SKM-1 treated with dmso at 0.1 percent for 144 hours (cell line): ENCODE data around the gene MRM2.

Experiments
- DNase-seq: peaks from one replicate; lab custom pipeline; 2025; ENCODE audit not compliant: unreplicated experiment; lab: John Stamatoyannopoulos, UW

The MRM2 gene

DNA sequence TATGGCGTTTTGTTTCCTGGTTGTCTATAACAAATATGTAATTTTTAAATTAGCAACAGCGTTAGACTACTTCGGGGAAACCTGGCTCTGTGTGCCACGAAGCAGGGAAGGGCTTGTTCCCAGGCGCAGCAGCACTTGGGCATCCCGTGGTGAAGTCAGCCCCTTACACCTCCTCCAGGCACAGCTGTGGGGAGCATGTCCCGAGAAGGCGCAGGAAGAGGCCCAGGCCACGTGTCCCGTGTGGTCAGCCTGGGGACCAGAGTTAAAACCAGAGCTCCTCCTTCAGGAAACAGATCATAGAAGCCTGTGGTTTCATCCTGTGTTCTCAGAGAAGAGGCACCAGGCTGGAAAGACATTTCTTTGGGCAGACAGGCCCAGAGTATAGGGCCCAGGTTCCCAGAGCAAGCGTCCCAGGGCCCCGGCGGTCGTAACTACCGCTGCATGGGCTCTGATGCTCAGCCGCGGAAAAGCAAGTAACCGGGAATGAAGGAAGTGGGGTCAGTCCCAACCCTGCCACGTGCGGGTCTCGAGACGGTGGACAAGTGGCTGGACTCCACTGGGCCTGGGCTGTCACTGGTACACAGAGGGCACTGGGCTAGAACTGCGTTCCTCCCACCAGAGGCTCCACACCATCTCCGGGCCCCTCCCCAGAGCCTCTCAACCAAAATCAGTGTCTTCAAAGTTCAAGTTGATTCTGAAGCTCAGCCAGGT is 7.1 kb upstream of the MRM2 start:
- peak; percentile 80 for DNase-seq

DNA sequence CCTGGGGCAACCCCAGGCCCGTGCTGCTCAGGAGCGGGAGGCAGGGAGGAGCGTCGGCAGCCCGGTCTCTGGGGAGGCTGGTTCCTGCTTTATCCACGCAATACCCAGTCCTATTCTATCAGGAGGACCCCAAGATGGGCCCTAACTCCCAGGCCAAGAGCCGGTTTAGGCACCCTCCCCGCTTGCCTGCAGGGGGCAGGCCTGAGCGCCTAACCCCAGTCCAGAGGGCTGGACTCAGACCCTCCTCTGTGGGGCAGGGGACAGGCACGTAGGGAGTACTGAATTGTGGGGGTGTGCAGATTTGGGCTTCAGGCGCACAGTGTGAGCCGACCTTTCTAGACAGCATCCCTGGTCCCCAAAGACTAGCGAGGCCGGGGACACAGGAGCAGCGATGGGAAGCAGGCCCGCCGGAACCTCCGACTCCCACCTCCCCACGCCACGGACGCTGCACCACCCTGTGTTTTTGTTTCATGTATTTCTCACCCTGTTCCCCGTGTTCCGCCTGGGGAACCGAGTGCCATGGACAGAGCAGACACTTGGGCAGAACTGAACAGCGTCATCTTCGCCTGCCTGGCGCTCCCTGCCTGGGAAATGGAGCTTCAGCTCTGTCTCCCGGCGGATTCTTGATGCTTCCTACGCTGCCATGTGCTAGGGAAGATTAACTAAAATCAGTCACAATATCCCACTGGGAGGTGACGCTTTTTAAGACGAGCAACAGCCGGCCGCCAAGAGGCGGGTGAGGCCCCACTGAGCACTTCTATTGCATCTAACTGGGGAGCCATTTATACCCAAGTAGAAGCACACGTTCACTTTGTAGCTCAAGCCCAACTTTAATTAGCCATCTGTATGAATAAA is 5.4 kb upstream of the MRM2 start:
- no peak for DNase-seq

DNA sequence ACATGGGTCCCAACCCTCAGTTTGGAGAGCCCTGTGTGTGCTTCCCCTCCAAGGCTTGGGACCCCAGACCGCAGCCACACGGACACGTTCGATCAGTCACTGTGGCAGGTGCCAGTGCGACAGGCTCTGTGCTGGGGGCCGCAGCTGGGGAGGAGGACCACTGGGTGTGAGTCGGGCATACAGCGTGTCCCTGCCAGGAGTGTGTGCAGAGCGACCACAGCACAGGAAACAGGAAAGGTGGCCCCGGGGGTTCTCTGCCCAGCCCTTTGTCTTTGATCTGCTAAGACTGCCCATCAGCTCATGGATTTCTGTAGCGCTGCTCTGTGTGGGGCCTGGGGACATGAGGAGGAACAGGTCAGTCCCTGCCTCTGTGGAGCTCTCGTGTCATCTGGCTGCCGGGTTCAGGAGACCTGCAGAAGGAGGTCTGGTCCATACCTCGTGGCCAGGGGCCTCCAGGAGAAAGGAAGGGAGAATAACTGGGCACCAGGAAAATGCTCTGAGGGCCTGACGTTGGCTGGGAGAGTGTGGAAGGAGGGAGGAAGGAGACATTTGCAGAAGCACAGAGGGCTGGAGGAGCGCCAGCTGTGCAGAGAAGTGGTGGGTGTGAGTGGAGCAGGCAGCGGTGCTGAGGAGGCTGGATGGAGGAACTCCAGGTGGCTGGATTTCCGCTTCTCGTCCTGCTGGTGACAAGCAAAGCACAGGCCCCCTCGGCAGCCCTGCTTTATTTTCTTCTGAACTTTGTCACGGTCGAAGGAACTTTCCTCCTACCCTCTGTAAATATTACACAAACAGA is 4.1 kb upstream of the MRM2 start:
- no peak for DNase-seq

DNA sequence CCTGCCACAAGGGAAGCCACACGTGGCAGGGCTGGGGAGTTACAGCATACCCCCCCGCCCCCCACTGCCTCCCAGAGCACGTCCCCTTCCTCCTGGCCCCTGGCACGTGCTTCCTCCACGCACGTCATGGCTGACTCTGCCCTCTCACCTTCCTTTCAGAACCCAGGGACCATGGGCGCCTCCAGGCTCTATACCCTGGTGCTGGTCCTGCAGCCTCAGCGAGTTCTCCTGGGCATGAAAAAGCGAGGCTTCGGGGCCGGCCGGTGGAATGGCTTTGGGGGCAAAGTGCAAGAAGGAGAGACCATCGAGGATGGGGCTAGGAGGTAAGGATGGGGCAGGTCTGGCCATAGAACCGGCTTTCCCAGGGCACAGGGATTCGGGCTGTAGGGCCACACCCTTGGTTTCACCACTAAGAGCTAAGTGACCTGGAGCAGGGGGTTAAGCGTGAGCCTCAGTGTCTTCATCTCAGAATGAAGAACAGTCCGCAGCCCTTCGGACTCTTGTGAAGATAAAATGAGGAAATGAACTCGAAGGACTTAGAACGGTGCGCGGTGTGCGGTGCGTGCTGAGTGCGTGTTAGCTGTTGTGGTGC is 2.5 kb upstream of the MRM2 start:
- DNase-seq = no peak

DNA sequence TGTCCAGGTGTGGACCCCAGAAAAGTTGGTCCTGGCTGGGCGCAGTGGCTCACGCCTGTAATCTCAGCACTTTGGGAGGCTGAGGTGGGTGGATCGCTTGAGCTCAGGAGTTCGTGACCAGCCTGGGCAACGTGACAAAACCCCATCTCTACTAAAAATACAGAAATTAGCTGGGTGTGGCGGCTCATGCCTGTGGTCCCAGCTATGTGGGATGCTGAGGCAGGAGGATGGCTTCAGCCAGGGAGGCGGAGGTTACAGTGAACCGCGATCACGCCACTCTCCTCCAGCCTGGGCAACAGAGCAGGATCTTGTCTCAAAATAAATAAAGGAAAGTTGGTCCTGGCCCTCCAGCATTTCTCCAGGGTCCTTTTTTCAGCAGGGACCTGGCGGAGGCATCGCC is 1.5 kb upstream of the MRM2 start:
- DNase-seq = no peak

DNA sequence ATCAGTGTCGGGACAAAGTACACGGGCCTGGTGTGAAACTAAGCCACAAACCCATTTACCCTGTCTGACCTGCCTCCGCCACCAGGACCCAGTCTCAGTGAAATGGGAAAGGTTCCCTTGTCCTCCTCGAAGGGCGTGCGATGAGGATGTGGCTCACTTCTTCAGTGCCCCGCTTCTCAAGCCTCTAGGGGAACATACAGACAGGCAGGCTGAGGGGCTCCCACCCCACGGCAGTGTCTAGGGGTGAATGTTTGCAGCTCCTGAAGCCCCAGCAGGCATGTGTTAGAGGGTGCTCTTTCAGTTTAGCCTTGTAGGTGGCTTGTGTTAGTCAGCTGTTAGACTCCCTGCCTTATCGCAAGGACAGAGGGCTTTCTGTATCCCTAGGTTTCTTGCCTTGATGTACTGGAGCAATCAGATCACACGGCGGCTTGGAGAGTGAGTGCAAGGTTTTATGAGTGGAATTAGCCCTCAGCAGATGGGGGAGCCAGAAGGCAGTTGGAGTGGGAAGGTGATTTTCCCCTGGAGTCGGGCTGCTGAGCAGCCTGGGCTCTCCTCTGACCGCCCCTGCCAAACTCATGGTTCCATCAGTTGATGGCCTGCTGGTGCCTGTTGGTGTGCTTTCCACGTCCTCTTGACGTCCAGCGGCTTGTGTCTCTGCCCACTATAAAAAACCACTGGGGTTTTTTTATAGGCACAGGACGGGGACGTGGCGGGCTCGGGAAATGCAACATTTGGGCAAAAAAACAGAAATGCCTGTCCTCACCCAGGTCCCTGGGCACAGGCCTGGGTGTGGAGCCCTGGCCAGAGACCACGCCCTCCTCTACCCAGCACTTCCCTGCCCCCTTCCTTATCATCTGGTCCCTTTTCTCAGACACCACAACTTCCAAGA is 780 bp upstream of the MRM2 start:
- peak; percentile 2 for DNase-seq

DNA sequence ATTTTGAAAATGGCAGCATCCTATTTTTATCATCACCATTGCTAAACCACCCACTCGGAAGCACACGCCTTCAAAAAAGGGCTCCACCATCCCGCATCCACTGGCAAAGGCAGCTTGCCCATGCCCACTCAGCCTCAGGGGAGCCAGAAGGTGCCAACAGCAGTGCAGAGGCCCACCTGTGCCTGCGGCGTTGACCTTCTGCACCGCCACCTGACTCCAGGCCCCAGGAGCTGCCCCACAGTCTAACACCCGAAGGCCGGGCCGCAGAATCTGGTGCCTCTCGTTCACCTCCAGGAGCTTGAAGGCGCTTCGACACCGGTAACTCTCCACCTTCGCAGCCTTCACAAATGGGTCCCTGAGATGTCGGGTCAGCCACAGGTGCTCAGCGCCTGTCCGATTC is 2.8 kb downstream of the MRM2 start:
- DNase-seq = no peak

DNA sequence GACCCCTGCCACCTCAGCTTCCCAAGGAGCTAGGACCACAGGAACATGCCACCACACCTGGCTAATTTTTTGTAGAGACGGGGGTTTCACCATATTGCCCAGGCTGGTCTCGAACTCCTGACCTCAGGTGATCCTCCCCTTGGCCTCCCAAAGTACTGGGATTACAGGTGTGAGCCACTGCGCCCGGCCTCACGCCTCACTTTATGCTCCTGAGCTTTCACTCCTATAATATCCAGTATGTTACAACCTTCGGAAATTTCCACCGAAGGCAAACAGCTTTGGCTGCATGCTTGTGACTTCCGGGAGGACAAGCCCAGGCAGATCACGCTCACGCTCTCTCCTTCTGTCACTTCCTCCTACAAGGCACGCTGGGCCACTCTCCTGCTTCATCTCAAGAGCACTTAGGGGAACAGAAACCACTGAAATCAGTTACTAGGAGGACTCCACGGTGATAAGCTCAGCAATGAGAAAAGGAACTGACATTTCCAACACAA is 4.8 kb downstream of the MRM2 start:
- peak; percentile 96 for DNase-seq

DNA sequence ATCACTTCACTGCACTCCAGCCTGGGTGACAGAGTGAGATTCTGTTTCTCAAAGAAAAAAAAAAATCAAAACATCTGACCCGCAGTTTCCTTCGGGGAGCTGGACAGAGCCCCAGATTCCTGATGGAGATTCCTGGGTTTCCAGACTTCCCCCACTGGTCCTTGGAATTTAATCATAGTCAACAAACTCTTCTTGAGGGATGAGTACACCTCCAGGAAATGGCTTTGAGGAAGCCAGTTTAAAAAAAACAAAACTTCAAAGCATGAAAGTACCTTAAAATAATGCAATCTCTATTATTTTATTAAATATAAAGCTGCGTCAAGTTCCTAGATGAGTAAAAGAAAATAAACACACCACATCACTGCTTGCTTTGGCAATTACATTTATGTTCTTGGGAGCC is 8.1 kb downstream of the MRM2 start:
- DNase-seq = no peak

DNA sequence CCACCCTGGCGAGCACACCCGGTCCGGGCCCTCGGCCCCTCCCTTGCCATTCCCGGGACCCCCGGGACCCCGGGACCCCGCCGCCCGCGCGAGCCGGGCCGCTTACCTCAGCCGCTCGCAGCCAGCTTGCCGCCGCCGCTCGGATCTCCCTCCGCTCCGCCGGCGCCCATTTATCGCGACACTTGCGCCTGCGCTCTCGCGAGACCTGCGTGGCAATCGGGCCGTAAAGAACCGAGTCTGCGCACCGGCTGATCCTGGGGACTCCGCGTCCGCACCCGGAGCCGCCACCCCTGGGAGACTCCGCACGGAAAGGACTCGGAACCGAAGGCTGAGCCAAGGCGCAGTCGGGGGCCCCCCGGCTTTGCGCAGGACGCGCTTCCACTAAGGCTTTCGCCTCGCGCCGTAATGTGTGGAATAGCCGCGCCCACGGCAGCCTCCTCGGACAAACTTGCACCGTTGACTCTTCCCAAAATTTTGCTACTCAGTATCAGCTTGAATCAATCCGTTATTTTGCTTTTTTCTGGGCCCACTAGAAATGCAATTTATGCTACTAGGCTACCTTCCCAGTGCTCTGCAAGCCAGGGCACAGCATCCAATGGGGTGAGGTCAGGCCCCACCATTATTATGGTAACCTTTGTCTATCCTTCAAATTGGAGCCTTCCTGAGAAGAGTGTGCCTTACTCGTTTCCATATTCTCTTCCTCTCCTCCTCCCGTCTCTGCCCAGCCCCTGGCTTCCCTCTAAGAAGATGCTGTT is 9.1 kb downstream of the MRM2 start, which contains the start of gene MAD1L1:
Gene MAD1L1, minus strand, starts transcription at position 180 of the 755 bp plus-strand sequence. CDS start 2,812 bp downstream, outside the sequence.
- peak; percentile 70 for DNase-seq

DNA sequence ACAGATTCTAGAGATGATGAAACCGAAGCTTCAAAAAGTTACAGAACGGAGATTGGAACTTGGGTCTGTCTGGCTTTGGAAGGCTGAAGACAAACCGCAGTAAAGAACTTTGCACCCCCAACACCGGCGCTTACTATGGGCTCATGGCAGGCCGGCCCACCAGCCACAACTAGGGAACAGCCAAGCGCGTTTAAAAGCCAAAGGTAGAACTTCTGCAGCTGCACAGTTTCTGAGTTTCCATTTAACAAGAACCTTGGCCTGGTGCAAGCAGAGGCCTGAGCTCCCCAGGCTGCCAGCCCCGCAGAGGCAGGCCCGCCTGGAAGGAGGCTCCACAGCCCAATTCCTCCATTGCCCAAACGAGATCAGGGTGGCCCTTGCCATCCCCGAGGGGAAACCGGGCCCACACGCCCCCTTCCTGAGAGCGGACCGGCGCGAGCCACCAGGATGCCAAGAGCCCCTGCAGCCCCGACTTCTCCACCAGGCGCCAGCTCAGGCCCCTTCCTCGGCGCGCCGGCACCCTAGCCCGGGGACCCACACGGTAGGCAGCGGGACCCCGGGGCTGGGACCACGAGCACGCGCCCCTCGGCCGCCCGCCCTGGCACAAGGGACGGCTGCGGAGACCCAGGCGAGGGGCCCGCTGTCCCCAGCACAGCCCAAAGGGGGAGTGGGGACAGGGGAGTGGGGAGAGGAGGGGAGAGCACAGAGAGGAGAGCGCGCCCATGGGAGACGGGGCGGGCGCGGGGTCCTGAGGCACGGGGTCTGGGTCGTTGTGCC is 9.8 kb downstream of the MRM2 start:
- no peak for DNase-seq

DNA sequence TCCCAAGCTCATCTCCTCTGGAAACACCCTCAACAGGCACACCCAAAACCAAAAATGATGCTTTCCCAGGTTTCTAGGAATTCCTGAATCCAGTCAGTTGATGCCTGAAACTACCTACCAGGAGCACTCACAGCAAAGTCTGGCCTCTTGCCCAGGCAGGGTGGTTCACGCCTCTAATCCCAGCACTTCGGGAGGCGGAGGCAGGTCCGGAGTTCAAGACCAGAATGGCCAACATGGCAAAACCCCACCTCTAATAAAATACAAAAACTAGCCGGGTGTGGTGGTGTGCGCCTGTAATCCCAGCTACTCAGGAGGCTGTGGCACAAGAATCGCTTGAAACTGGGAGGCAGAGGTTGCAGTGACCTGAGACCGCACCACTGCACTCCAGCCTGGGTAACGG is 11.1 kb downstream of the MRM2 start:
- DNase-seq = no peak

DNA sequence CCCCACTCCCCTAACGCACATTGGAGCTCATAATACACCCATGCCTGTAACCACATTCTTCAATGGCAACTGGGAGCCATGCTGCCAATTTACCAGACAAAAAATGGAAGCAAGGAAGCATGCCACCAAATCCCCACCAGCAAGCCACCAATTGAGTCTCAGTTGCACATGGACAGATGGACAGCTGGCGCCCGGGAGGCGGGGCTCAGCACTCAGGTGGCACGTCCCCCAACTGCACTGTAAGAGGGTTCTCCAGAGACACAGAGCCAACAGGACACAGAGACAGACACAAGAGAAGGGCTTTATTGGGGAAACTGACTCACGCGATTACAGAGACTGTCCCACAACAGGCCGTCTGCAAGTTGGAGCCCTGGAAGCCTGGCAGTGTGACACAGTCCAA is 11.8 kb downstream of the MRM2 start:
- no peak for DNase-seq

DNA sequence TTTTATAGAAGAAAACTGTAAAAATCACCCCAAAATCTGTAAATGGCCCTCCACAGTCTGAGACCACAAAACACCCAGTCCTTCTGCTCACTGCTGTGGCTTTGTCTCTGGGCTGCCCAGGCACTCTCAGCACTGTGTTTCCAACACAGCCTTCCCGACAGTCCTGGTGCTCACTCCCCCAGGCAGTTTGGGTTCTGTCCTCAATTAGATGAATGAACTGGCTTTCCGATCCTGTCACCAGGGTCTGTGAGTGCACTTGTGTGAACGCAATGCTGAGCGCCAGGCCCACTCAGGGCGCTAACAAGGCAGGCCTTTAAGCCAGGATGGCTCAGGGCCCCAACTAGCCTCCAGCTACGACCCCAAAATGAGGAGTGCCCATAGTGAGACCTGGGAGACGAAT is 12.5 kb downstream of the MRM2 start:
- DNase-seq = no peak

DNA sequence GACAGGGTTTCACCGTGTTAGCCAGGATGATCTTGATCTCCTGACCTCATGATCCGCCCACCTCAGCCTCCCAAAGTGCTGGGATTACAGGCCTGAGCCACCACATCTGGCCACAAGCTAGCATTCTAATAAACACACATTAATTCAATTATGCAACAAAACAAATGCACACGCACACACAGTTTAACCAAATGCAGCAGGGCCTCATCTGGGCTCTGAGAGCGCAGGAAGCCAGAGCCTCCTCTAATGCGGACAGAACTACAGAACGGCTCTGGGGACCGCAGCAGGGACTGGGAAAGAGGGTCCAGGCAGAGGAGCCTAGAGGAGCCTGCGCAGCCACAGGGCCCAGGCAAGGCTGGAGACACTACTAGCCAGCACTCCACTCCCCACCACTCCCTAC is 13.1 kb downstream of the MRM2 start:
- DNase-seq = no peak

DNA sequence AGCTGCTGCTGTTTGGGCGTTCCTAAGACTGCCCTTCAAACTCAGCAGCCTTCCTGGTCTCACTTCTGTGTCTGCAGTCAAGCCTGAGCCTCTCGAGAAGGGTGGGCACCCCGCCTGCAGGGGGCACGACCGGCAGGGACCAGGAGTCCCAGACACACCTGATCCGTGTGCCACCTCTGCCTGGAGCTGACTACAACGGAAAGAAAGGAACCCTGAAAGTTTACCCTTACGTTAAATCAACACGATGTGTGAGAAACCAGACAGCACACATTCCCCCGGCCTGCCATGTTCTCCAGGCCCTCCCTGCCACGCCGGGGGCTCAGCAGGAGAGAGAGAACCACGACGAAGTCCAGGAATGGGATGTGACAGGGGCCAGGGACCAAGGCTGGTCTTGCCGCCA is 14.3 kb downstream of the MRM2 start:
- no peak for DNase-seq

DNA sequence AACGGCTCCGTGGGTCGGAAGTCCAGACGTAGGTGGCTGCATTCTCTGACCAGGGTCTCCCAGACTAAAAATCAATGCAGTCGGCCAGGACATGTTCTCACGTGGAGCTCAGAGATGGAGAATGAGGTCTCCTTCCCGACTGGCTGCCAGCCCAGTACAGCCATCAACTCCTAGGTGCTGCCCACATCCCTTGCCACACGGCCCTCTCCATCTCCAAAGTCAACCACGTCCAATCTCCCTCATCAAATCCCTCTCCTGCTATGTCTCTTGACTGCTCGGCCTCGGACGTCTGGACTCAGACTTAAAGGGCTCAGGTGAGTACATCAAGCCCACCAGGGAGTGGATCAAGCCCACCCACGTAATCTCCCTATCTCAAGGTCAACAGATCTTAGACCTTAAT is 16.2 kb downstream of the MRM2 start:
- DNase-seq = no peak

DNA sequence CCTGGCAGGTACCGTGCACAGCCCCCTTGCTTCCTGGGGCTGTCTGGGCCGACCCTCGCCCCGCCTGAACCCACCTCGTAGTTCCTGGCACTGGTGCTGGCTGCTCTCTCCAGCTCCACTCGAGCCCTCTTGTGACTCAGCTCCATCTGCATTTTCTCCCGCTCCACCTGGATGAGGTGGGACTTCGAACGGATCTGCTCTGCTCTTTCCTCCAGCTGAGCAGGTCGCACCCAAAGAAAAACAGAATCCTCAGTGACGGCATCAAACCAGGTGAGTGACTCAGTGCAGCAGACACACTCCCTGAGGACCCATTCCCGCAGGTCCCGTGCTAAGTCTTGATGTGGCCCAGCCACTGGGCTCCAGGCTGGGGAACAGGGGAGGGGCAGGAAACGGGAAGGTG is 16.7 kb downstream of the MRM2 start:
- DNase-seq = no peak

DNA sequence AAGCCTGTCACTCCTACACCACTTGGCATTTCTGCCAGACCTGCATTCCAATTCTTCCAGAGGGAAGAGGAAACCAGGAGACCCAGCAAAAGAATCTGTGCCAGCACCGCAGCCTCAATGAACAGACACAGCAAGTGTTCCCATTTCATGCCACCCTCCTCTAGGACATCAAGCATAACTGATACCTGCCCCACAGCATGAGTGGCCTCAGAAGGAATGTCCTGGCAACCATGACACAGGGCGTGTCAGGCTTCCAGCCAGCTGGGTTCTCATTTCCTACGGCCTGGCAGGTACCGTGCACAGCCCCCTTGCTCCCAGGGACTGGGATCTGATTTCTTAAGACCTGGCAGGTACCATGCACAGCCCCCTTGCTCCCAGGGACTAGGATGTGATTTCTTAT is 17.1 kb downstream of the MRM2 start:
- DNase-seq = no peak
